ENCODE results near the gene UNK. TPM values are rescaled to one million over a fixed set of nuclear protein-coding genes. Genes with fewer than 3 reads are reported as not detected.

Gene UNK
- total and polyA plus RNA-seq, 2 of the 13 experiments (the other 11 are each of a cell fraction or from before 2014, with no cell fraction given) = 31.6 to 33.0 TPM

GRCh38 chr17:75844530-75845057, 60.0 kb downstream of the UNK start (continued):
- no peak for TF ChIP-seq MXD3 (CRISPR knock-in tag; IDR thresholded peaks at IDR 0.05)
- TF ChIP-seq IRF2 (CRISPR knock-in tag; IDR thresholded peaks at IDR 0.05) = no peak
- TF ChIP-seq HIVEP1 (CRISPR knock-in tag; IDR thresholded peaks at IDR 0.05) = no peak
- TF ChIP-seq ZNF441 (CRISPR knock-in tag; IDR thresholded peaks at IDR 0.05; ENCODE audit: borderline replicate concordance) = no peak; the same call in 1 of the 2 replicates
- no peak for TF ChIP-seq RARA (CRISPR knock-in tag; IDR thresholded peaks at IDR 0.05)
- TF ChIP-seq ZNF512B (CRISPR knock-in tag; IDR thresholded peaks at IDR 0.05; ENCODE audit: borderline replicate concordance) = no peak; the same call in 1 of the 2 replicates
- TF ChIP-seq KLF13 (CRISPR knock-in tag; IDR thresholded peaks at IDR 0.05) = no peak; the same call in 1 of the 2 replicates
- TF ChIP-seq ZBTB38 (CRISPR knock-in tag; IDR thresholded peaks at IDR 0.05) = 0 out of 2 replicates have a peak, but pooled peaks have one; percentile 11
- no peak; the same call in none of the 2 replicates for TF ChIP-seq BCL6 (CRISPR knock-in tag; IDR thresholded peaks at IDR 0.05)
- no peak for TF ChIP-seq ZNF75D (CRISPR knock-in tag; IDR thresholded peaks at IDR 0.05; ENCODE audit: borderline replicate concordance)
- no peak for TF ChIP-seq ZNF782 (CRISPR knock-in tag; IDR thresholded peaks at IDR 0.05; ENCODE audit: borderline replicate concordance)
- TF ChIP-seq ESRRA (CRISPR knock-in tag; IDR thresholded peaks at IDR 0.05; ENCODE audit: low read depth) = no peak
- TF ChIP-seq MEIS2 (CRISPR knock-in tag; IDR thresholded peaks at IDR 0.05) = 0 out of 2 replicates have a peak, but pooled peaks have one; percentile 15
- TF ChIP-seq XRCC5 (optimal IDR thresholded peaks at IDR 0.05; ENCODE audit: low read length) = no peak
- no peak for TF ChIP-seq ERF (CRISPR knock-in tag; IDR thresholded peaks at IDR 0.05)
- TF ChIP-seq REXO4 (CRISPR knock-in tag; IDR thresholded peaks at IDR 0.05; ENCODE audit: borderline replicate concordance) = no peak
- no peak for TF ChIP-seq ZBTB39 (CRISPR knock-in tag; IDR thresholded peaks at IDR 0.05)
- no peak for TF ChIP-seq ZBTB46 (CRISPR knock-in tag; IDR thresholded peaks at IDR 0.05; ENCODE audit: borderline replicate concordance)
- no peak for TF ChIP-seq ATF7-NPFF (CRISPR knock-in tag; IDR thresholded peaks at IDR 0.05; ENCODE audit: low read depth)
- TF ChIP-seq NCOA5 (CRISPR knock-in tag; IDR thresholded peaks at IDR 0.05) = no peak
- TF ChIP-seq FOSL2 (CRISPR knock-in tag; IDR thresholded peaks at IDR 0.05) = peak; percentile 91
- TF ChIP-seq ZNF510 (CRISPR knock-in tag; IDR thresholded peaks at IDR 0.05; ENCODE audit: low read depth) = no peak
- TF ChIP-seq TSC22D2 (CRISPR knock-in tag; IDR thresholded peaks at IDR 0.05; ENCODE audit: borderline replicate concordance) = no peak
- TF ChIP-seq KLF9 (CRISPR knock-in tag; IDR thresholded peaks at IDR 0.05; ENCODE audit: low read depth) = no peak
- no peak for TF ChIP-seq PCBP2 (optimal IDR thresholded peaks at IDR 0.05; ENCODE audit: low read depth, low read length, poor library complexity, severe bottlenecking)

Measured in HepG2 (cell line).